Upper lobe of left lung (tissue), 6 donors: ENCODE measurements around the gene CD300A. TPM values are rescaled to one million over a fixed set of nuclear protein-coding genes. Genes with fewer than 3 reads are reported as not detected.
A peak's percentile ranks its signal among the peaks of the same experiment; 100 is the strongest.
"Not testable (repeated sequence)": the region's sequence is repeated elsewhere in the genome, so short reads cannot be mapped to it uniquely, and the experiment has no call there.

Source experiments
- ATAC-seq, 2 donors: fragments of 200-7000 bp; cut with Tn5 transposase; one replicate each; pipeline ENCODE4 v1.9.1; 2022; ENCODE audit warnings: mild to moderate bottlenecking in 2 of 2, moderate library complexity in 2 of 2; ENCODE audit not compliant: low FRiP score in 2 of 2
- DNase-seq, 2 donors: peaks; one replicate each; pipeline ENCODE4 v3.0.0-alpha.2; 2019 to 2020
- H3K27ac ChIP-seq, 4 donors: fragments of 200-600 bp; sonication (generic); one replicate each; pipeline ENCODE4 v1.5.1; 2016 to 2019
- H3K27me3 ChIP-seq, 4 donors: fragments of 200-600 bp; sonication (generic); one replicate each; pipeline ENCODE4 v1.5.1; 2017 to 2019
- H3K36me3 ChIP-seq, 4 donors: fragments of 200-600 bp; sonication (generic); one replicate each; pipeline ENCODE4 v1.5.1; 2016 to 2019
- H3K4me1 ChIP-seq, 4 donors: fragments of 200-600 bp; sonication (generic); one replicate each; pipeline ENCODE4 v1.5.1; 2018 to 2019
- H3K4me3 ChIP-seq, 4 donors: fragments of 200-600 bp; sonication (generic); one replicate each; pipeline ENCODE4 v1.5.1; 2017 to 2019; ENCODE audit warnings: mild to moderate bottlenecking in 2 of 4, moderate library complexity in 1 of 4
- H3K9me3 ChIP-seq, 4 donors: fragments of 200-600 bp; sonication (generic); one replicate each; pipeline ENCODE4 v1.5.1; 2018 to 2019
- CTCF ChIP-seq, 6 experiments: fragments of 450-650 bp in 4 of 6; fragments of 200-600 bp in 2 of 6; sonication (generic) in 2 of 6; IDR thresholded peaks; one replicate each; pipeline ENCODE4 v1.5.1; 2016 to 2019; ENCODE audit warnings: antibody characterized with exemption in 6 of 6
- EP300 ChIP-seq, 4 donors: sonication (generic); formaldehyde crosslinking; IDR thresholded peaks; one replicate each; pipeline ENCODE4 v1.5.1; 2017; ENCODE audit warnings: antibody characterized with exemption in 4 of 4, control low read depth in 2 of 4
- POLR2A ChIP-seq, 4 donors: fragments of 450-650 bp; IDR thresholded peaks; one replicate each; pipeline ENCODE4 v1.5.1; 2016 to 2017; ENCODE audit warnings: antibody characterized with exemption in 4 of 4, mild to moderate bottlenecking in 2 of 4
- POLR2AphosphoS5 ChIP-seq, 2 donors: sonication (generic); formaldehyde crosslinking; IDR thresholded peaks; one replicate each; pipeline ENCODE4 v1.5.1; 2017; ENCODE audit warnings: antibody characterized with exemption in 2 of 2
- WGBS, 2 donors: methylation state at CpG; one replicate each; pipeline ENCODE4 v1.1.5; 2017 to 2018; 5-methylcytosine and 5-hydroxymethylcytosine counted together
- total RNA-seq, 6 donors: library from RNA; depleted of rRNA in 4 of 6; stranded (reverse); fragments of >200 nt in 4 of 6; gene quantifications; one replicate each; pipeline versions ENCODE4 v1.1.0 to v1.2.1, GENCODE V29; 2016 to 2021
- donor health status: DM: no; HTN: no; CAD: no; lungs with moderate emphysema.
- donor health status: DM: no; HTN: yes; CAD: no; lungs with severe emphysema.

Gene CD300A
- total RNA-seq, 6 donors from 2014 or later: 10.7 to 26.5 (median 18.0) TPM

- DNase-seq (peak in 1 of 2 donors; percentile 9), ATAC-seq (no peak)
- no peak overlapping the region for H3K4me3 ChIP-seq
- no peaks in the 10 kb centered on the region for H3K4me1 ChIP-seq
- H3K36me3 ChIP-seq: peaks cover 0 to 6% (median 0%) of the 10 kb centered on the region in 4 donors
- WGBS, 2 donors: 21 to 72% methylated on average over 5 to 9 of the region's 9 CpGs
- no peak for TF ChIP-seq POLR2A (IDR thresholded peaks at IDR 0.05)
- TF ChIP-seq CTCF (IDR thresholded peaks at IDR 0.05): no peak
- no peak for TF ChIP-seq EP300 (IDR thresholded peaks at IDR 0.05)
- no peak for TF ChIP-seq POLR2AphosphoS5 (IDR thresholded peaks at IDR 0.05)
- no peaks in the 10 kb centered on the region for H3K9me3 ChIP-seq
- H3K27me3 ChIP-seq: no peaks in the 10 kb centered on the region
- H3K27ac ChIP-seq: no peak overlapping the region
These were observed 17.6 kb downstream of the CD300A start for GRCh38 chr17:74484066-74484465.

GRCh38 chr17:74485022-74485743, 18.7 kb downstream of the CD300A start:
- H3K36me3 ChIP-seq: peaks cover 0 to 6% (median 0%) of the 10 kb centered on the region in 4 donors
- no peak for DNase-seq
- WGBS, 2 donors: 70 to 71% methylated on average over 9 of the region's 9 CpGs

GRCh38 chr17:74485841-74486240, 19.4 kb downstream of the CD300A start:
- H3K4me1 ChIP-seq: no peaks in the 10 kb centered on the region
- ATAC-seq (no peak), DNase-seq (no peak)
- H3K36me3 ChIP-seq: peaks cover 0 to 6% (median 0%) of the 10 kb centered on the region in 4 donors
- WGBS, 2 donors: 81 to 92% methylated on average over 5 of the region's 5 CpGs
- no peak for TF ChIP-seq POLR2AphosphoS5 (IDR thresholded peaks at IDR 0.05)
- TF ChIP-seq POLR2A (IDR thresholded peaks at IDR 0.05): no peak
- TF ChIP-seq EP300 (IDR thresholded peaks at IDR 0.05): no peak
- no peak for TF ChIP-seq CTCF (IDR thresholded peaks at IDR 0.05)
- no peak overlapping the region for H3K27ac ChIP-seq
- H3K9me3 ChIP-seq: no peaks in the 10 kb centered on the region
- no peaks in the 10 kb centered on the region for H3K27me3 ChIP-seq
- H3K4me3 ChIP-seq: no peak overlapping the region

More at GRCh38 chr17:74485022-74485743, 18.7 kb downstream of the CD300A start:
- Histone ChIP-seq H3K27me3 (no peaks in the 10 kb centered on the region), H3K4me1 (no peaks in the 10 kb centered on the region), H3K9me3 (no peaks in the 10 kb centered on the region), H3K27ac (no peak overlapping the region), H3K4me3 (no peak overlapping the region)
- no peak for TF ChIP-seq EP300 (IDR thresholded peaks at IDR 0.05)
- no peak for TF ChIP-seq POLR2AphosphoS5 (IDR thresholded peaks at IDR 0.05)
- TF ChIP-seq CTCF (IDR thresholded peaks at IDR 0.05): no peak
- TF ChIP-seq POLR2A (IDR thresholded peaks at IDR 0.05): no peak
- no peak for ATAC-seq

GRCh38 chr17:74488276-74488675, 21.8 kb downstream of the CD300A start:
- not testable (repeated sequence) for ATAC-seq, H3K27ac ChIP-seq, DNase-seq, H3K4me1 ChIP-seq, H3K4me3 ChIP-seq, H3K36me3 ChIP-seq, H3K27me3 ChIP-seq, H3K9me3 ChIP-seq
- 90 to 100% methylated on average over 3 to 4 of the region's 4 CpGs for WGBS, 2 donors

- DNase-seq: peak in 1 of 2 donors; percentile 27
- no peak overlapping the region for H3K27ac ChIP-seq
- TF ChIP-seq EP300 (IDR thresholded peaks at IDR 0.05): no peak
- H3K36me3 ChIP-seq: no peaks in the 10 kb centered on the region
- H3K4me1 ChIP-seq: peaks cover 0 to 6% (median 0%) of the 10 kb centered on the region in 4 donors
- no peak for ATAC-seq
- no peaks in the 10 kb centered on the region for H3K27me3 ChIP-seq
- WGBS, 2 donors: 74 to 76% methylated on average over 9 of the region's 9 CpGs
- no peaks in the 10 kb centered on the region for H3K9me3 ChIP-seq
- no peak overlapping the region for H3K4me3 ChIP-seq
These were observed 24.3 kb downstream of the CD300A start for GRCh38 chr17:74490716-74491115.

- WGBS, 2 donors: 70 to 77% methylated on average over 7 of the region's 7 CpGs
- TF ChIP-seq POLR2A (IDR thresholded peaks at IDR 0.05) (no peak), POLR2AphosphoS5 (IDR thresholded peaks at IDR 0.05) (no peak), EP300 (IDR thresholded peaks at IDR 0.05) (no peak), CTCF (IDR thresholded peaks at IDR 0.05) (no peak)
These were observed 25.2 kb downstream of the CD300A start for GRCh38 chr17:74491626-74492025.

More at GRCh38 chr17:74491626-74492025, 25.2 kb downstream of the CD300A start:
- Histone ChIP-seq H3K4me3 (no peak overlapping the region), H3K36me3 (no peaks in the 10 kb centered on the region), H3K9me3 (no peaks in the 10 kb centered on the region), H3K27me3 (no peaks in the 10 kb centered on the region), H3K27ac (no peak overlapping the region), H3K4me1 (peaks cover 0 to 6% (median 0%) of the 10 kb centered on the region in 4 donors)
- peak in 1 of 2 donors; percentile 40 for DNase-seq
- peak; percentile 6 to 43 for ATAC-seq
